ENCODE measurements around the gene CLIC1.

Gene CLIC1

DNA sequence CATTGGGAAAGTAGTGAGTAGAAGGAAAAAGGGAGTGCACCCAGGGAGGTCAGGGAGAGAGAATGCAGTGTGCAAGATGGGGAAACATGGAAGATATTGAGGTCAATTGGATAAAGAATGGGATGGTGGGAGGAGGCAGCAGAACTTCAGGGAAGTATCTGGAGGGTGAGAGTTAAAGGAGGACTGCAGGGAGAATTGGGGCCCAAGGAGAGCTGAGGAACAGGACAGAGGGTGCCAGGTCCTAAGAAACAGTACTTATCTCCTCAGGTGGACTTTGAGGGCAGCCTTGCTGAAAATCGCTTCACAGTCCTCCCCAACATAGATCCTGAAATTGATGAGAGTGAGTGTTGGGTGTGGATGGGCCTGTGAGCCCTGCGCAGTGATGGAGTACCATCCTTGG is 22.0 kb upstream of the CLIC1 start:
- TF ChIP-seq, protein P1, sequence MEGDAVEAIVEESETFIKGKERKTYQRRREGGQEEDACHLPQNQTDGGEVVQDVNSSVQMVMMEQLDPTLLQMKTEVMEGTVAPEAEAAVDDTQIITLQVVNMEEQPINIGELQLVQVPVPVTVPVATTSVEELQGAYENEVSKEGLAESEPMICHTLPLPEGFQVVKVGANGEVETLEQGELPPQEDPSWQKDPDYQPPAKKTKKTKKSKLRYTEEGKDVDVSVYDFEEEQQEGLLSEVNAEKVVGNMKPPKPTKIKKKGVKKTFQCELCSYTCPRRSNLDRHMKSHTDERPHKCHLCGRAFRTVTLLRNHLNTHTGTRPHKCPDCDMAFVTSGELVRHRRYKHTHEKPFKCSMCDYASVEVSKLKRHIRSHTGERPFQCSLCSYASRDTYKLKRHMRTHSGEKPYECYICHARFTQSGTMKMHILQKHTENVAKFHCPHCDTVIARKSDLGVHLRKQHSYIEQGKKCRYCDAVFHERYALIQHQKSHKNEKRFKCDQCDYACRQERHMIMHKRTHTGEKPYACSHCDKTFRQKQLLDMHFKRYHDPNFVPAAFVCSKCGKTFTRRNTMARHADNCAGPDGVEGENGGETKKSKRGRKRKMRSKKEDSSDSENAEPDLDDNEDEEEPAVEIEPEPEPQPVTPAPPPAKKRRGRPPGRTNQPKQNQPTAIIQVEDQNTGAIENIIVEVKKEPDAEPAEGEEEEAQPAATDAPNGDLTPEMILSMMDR (conservative IDR thresholded peaks at IDR 0.05; ENCODE audit: low read length): no peak
- TF ChIP-seq EZH2phosphoT487 (IDR thresholded peaks at IDR 0.05; ENCODE audit: borderline replicate concordance): no peak
- Histone ChIP-seq H3K27me3 (ENCODE audit: insufficient read depth, low read length, poor library complexity, severe bottlenecking) (no peaks in the 10 kb centered on the region), H4K20me1 (ENCODE audit: insufficient read depth, low read length, poor library complexity, severe bottlenecking) (no peaks in the 10 kb centered on the region), H3K36me3 (ENCODE audit: insufficient read depth, low read length) (no peaks in the 10 kb centered on the region; the same call in 1 of the 2 replicates), H3K9me2 (replicated peaks; ENCODE audit: low read depth, low read length) (no peaks in the 10 kb centered on the region), H3K4me1 (ENCODE audit: insufficient read depth, low read length, poor library complexity, severe bottlenecking) (peaks cover 12% of the 10 kb centered on the region), H2AFZ (ENCODE audit: low read length) (no peak overlapping the region), H3K4me2 (ENCODE audit: low read depth, low read length, poor library complexity, severe bottlenecking) (no peak overlapping the region), H3F3A (ENCODE audit: low read depth) (no peaks in the 10 kb centered on the region), H3K9me3 (ENCODE audit: insufficient read depth, low read depth, low read length) (no peaks in the 10 kb centered on the region), H3K9ac (ENCODE audit: low read depth, low read length, poor library complexity, severe bottlenecking) (no peak overlapping the region), H3K4me3 (ENCODE audit: low read length, poor library complexity, severe bottlenecking) (no peak overlapping the region), H3K79me2 (ENCODE audit: insufficient read depth, low read length) (no peaks in the 10 kb centered on the region)

- no peaks in the 10 kb centered on the region for H3F3A ChIP-seq (ENCODE audit: low read depth)
- TF ChIP-seq, protein P1 (conservative IDR thresholded peaks at IDR 0.05; ENCODE audit: low read length): no peak
- TF ChIP-seq EZH2phosphoT487 (IDR thresholded peaks at IDR 0.05; ENCODE audit: borderline replicate concordance): no peak
- no peak overlapping the region for H3K4me3 ChIP-seq (ENCODE audit: low read length, poor library complexity, severe bottlenecking)
- no peaks in the 10 kb centered on the region for H3K4me1 ChIP-seq (ENCODE audit: insufficient read depth, low read length, poor library complexity, severe bottlenecking)
- H4K20me1 ChIP-seq (ENCODE audit: insufficient read depth, low read length, poor library complexity, severe bottlenecking): no peaks in the 10 kb centered on the region
- no peaks in the 10 kb centered on the region for H3K27me3 ChIP-seq (ENCODE audit: insufficient read depth, low read length, poor library complexity, severe bottlenecking)
- H3K9ac ChIP-seq (ENCODE audit: low read depth, low read length, poor library complexity, severe bottlenecking): no peak overlapping the region
- no peaks in the 10 kb centered on the region for H3K79me2 ChIP-seq (ENCODE audit: insufficient read depth, low read length)
- no peaks in the 10 kb centered on the region for H3K36me3 ChIP-seq (ENCODE audit: insufficient read depth, low read length)
- no peak overlapping the region for H3K4me2 ChIP-seq (ENCODE audit: low read depth, low read length, poor library complexity, severe bottlenecking)
- no peaks in the 10 kb centered on the region for H3K9me2 ChIP-seq (replicated peaks; ENCODE audit: low read depth, low read length)
- no peaks in the 10 kb centered on the region for H3K9me3 ChIP-seq (ENCODE audit: insufficient read depth, low read depth, low read length)
- no peak overlapping the region for H2AFZ ChIP-seq (ENCODE audit: low read length)
These were observed 16.5 kb upstream of the CLIC1 start for GRCh38 chr6:31752739-31753319.

- Histone ChIP-seq H3K4me2 (ENCODE audit: low read depth, low read length, poor library complexity, severe bottlenecking) (no peak overlapping the region), H3K27me3 (ENCODE audit: insufficient read depth, low read length, poor library complexity, severe bottlenecking) (no peaks in the 10 kb centered on the region), H2AFZ (ENCODE audit: low read length) (no peak overlapping the region), H3K9me3 (ENCODE audit: insufficient read depth, low read depth, low read length) (no peaks in the 10 kb centered on the region), H3K36me3 (ENCODE audit: insufficient read depth, low read length) (no peaks in the 10 kb centered on the region), H3K79me2 (ENCODE audit: insufficient read depth, low read length) (no peaks in the 10 kb centered on the region), H3K4me1 (ENCODE audit: insufficient read depth, low read length, poor library complexity, severe bottlenecking) (no peaks in the 10 kb centered on the region), H3K9ac (ENCODE audit: low read depth, low read length, poor library complexity, severe bottlenecking) (no peak overlapping the region), H4K20me1 (ENCODE audit: insufficient read depth, low read length, poor library complexity, severe bottlenecking) (no peaks in the 10 kb centered on the region), H3K9me2 (replicated peaks; ENCODE audit: low read depth, low read length) (no peaks in the 10 kb centered on the region), H3F3A (ENCODE audit: low read depth) (no peaks in the 10 kb centered on the region), H3K4me3 (ENCODE audit: low read length, poor library complexity, severe bottlenecking) (no peak overlapping the region)
- TF ChIP-seq, protein P1 (conservative IDR thresholded peaks at IDR 0.05; ENCODE audit: low read length): no peak
- no peak for TF ChIP-seq EZH2phosphoT487 (IDR thresholded peaks at IDR 0.05; ENCODE audit: borderline replicate concordance)
These were observed 14.2 kb upstream of the CLIC1 start for GRCh38 chr6:31750411-31751022.

All from Loucy (cell line).